ENCODE data around the gene FBXO11. TPM values are rescaled to one million over a fixed set of nuclear protein-coding genes. Genes with fewer than 3 reads are reported as not detected.

The FBXO11 gene
- total and polyA plus RNA-seq, 2 of the 4 experiments (the other 2 are of a cell fraction): 27.1 to 29.6 TPM

GRCh38 chr2:47741101-47741500 lies 165.2 kb downstream of the FBXO11 start:
- dilution Hi-C loops (cut with HindIII; ENCODE audit: low sequenced_read_pairs, unreplicated experiment): no loop called here
- no peak overlapping the region for H4K5ac ChIP-seq (ENCODE audit: low read depth, low read length)
- no peak overlapping the region for H3K4ac ChIP-seq (ENCODE audit: low read depth, low read length)
- H2BK120ac ChIP-seq (ENCODE audit: low read depth, low read length): no peak overlapping the region
- no peaks in the 10 kb centered on the region for H3K9me1 ChIP-seq (ENCODE audit: insufficient read depth, low read length)
- H3K9me3 ChIP-seq (ENCODE audit: control insufficient read depth, insufficient read depth, low read length): no peaks in the 10 kb centered on the region
- H3K18ac ChIP-seq (ENCODE audit: low read depth, low read length): no peak overlapping the region
- ATAC-seq (ENCODE audit: low read depth): no peak
- no peaks in the 10 kb centered on the region for H3K36me3 ChIP-seq (ENCODE audit: control insufficient read depth, insufficient read depth, low read length)
- DNase-seq: no peak
- H2AK5ac ChIP-seq (ENCODE audit: low read depth, low read length): no peak overlapping the region
- WGBS, 2 experiments (ENCODE audit: extremely low coverage in 2 of 2, insufficient read length in 1 of 2): no CpG with 5 or more reads among the region's 3 CpGs
- no peak overlapping the region for H3K56ac ChIP-seq (ENCODE audit: extremely low read depth, insufficient read depth, low read length)
- H4K8ac ChIP-seq (ENCODE audit: low read depth in 2 of 2, low read length in 2 of 2): no peak overlapping the region
- H4K91ac ChIP-seq (ENCODE audit: insufficient read depth, low read depth, low read length): no peak overlapping the region
- H3K4me3 ChIP-seq (ENCODE audit: insufficient read depth, low read depth, low read length): no peak overlapping the region
- H2BK20ac ChIP-seq (ENCODE audit: low read depth, low read length): no peak overlapping the region
- no peak overlapping the region for H2BK5ac ChIP-seq (ENCODE audit: low read depth, low read length, poor library complexity, severe bottlenecking)
- no peak overlapping the region for H2AFZ ChIP-seq (replicated peaks; ENCODE audit: low read length, poor library complexity)
- no peak overlapping the region for H3K27ac ChIP-seq (ENCODE audit: insufficient read depth, low read length)
- H3K23ac ChIP-seq (ENCODE audit: low read depth, low read length): no peak overlapping the region
- no peaks in the 10 kb centered on the region for H3K4me1 ChIP-seq (ENCODE audit: control insufficient read depth, insufficient read depth, low read length)
- no peak overlapping the region for H2BK15ac ChIP-seq (ENCODE audit: low read depth, low read length)
- CTCF ChIA-PET: interaction anchor here (1.1 kb wide), 1 partner anchor 17 kb away, joined by 3 read pairs; no protein-coding TSS in a partner anchor
- H2AK9ac ChIP-seq (replicated peaks; ENCODE audit: low read depth, low read length, poor library complexity): no peak overlapping the region
- intact Hi-C loops (cut with micrococcal nuclease): no loop called here
- no peak overlapping the region for H3K14ac ChIP-seq (replicated peaks; ENCODE audit: low read depth, low read length)
- no peaks in the 10 kb centered on the region for H4K20me1 ChIP-seq (ENCODE audit: insufficient read depth, low read length)
- H3K4me2 ChIP-seq (ENCODE audit: low read depth, low read length): no peak overlapping the region
- no peak overlapping the region for H3K9ac ChIP-seq (ENCODE audit: low read depth, low read length)
- no peak for TF ChIP-seq CEBPB (IDR thresholded peaks at IDR 0.05; ENCODE audit: low read depth, low read length)
- TF ChIP-seq POLR2A (IDR thresholded peaks at IDR 0.05; ENCODE audit: low read depth, low read length): no peak
- no peak for TF ChIP-seq USF2 (IDR thresholded peaks at IDR 0.05; ENCODE audit: low read depth, low read length)
- TF ChIP-seq BHLHE40 (IDR thresholded peaks at IDR 0.05; ENCODE audit: low read depth, low read length): no peak
- H3K27me3 ChIP-seq (ENCODE audit: control insufficient read depth, insufficient read depth, low read length): peaks cover 21% of the 10 kb centered on the region
- POLR2A ChIA-PET (ENCODE audit: unreplicated experiment): no interaction called here
- BruUV-seq (replicated peaks): no TSS peak
- in situ Hi-C loops (cut with MboI; ENCODE audit: low sequenced_read_pairs): no loop called here
- H3K79me1 ChIP-seq (ENCODE audit: low read depth in 1 of 2, low read length in 2 of 2): no peaks in the 10 kb centered on the region

Small RNA genes within 50 kb of the gene (microRNA-seq; reads per million reads assigned to microRNA genes)
- gene RF00026 (ENCODE audit: insufficient read depth, insufficient read length) (not detected), gene RPL36AP15 (ENCODE audit: insufficient read depth, insufficient read length) (not detected)

Small RNA genes within 50 kb of the gene (small RNA-seq; reads per million reads assigned to genes)
- gene RF00026: 0 reads per million in 5 experiments
- gene RPL36AP15: 0 reads per million in 5 experiments

Other genes with a start within 250 kb of the FBXO11 start
- 48.9 and 72.5 TPM in 2 replicates for gene MSH6, start 123.4 kb downstream of the FBXO11 start, total RNA-seq (2012; rRNA removed)
- 14.5 and 17.1 TPM in 2 replicates for gene MSH6, start 123.4 kb downstream of the FBXO11 start, polyA plus RNA-seq (2012; rRNA removed)